Activated T-cell treated with anti-CD3 and anti-CD28 coated beads for 24 hours (primary cell): ENCODE measurements around the gene CNIH2.
"Not testable (repeated sequence)": the region's sequence is repeated elsewhere in the genome, so short reads cannot be mapped to it uniquely, and the experiment has no call there.

Experiments used
- DNase-seq: peaks from one replicate; pipeline ENCODE4 v3.0.0-alpha.2; 2020; ENCODE audit warnings: low read depth

The CNIH2 gene

DNA sequence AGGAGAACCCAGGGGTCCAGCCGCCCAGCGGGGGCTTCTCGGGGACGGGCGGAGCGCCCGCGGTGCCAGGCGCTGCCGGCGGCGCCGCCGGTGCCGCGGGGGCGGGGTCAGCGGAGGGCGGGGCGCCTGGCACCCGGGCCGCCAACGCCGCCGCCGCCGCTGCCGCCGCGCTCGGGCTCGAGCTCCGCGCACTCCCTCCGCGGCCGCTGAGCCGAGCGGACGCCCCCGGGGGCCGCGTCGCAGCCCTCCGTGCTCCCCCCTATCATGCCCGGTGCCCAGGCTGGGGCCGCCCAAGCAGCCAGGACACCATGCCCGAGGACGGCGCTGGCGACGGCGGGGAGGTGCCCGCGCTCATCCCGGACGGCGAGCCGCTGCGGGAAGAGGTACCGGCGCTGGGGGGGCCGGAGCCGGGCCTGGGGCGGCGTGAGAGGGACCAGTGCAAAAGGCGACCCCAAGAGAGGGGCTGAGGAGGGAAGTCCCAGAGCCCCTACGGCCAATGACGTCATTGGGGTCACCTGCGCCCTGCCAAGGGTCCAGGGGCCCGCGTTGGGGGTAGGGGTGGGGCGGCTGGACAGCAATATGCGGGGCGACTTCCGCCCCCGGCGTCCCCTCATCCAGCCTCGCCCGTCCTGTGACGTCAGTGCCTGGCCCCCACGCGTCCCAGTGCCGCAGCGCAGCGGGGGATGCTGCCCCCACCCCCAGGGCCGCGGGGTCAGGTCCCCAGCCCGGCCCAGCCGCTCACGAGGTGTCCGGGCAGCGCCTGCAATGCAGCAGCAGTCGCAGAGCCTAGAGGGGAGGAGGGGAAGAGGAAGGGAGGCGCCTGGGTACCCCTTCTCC is 13.9 kb downstream of the CNIH2 start, which contains the start of gene TMEM151A:
TMEM151A (plus strand) TSS at position 189 of the 837 bp plus-strand sequence; CDS start at position 309, 120 bp downstream.
- no peak for DNase-seq

DNA sequence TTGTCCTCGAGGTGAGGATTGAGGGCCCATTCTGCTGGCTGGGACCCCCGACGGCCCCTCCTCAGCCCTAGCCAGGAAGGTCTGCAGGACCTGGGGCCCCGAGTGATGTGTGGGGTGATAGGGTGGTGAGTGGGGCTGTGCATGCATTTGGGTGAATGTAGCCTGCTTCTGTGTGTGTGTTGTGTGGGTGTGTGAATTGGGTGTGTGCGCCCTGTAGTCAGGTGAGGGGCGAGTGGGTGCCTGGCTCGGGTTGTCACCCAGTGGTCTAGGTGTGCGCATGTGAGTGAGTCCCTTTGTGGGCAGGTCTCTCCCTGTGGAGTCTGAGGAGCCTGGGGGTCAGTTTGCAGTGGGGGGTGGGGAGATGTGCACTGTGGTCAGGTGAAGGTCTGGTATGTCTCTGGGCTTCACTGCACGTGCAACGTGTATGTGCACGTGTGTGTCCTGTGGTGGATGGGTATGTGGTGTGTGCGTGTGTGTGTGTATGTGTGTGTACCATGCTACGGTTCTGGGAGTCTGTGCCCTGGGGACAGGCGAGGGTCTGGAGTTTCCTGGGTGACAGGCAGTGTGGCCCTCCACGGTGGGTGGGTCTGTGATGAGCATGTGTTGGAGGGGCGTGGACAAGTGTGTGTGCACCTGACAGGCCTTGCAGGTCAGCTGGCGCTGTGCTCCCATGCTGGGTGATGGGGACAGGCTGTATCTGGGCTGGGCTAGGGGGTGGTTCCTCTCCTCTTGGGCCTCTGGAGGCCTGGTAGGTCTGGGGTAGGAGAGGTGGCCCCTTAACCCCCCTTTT is 14.8 kb downstream of the CNIH2 start:
- no peak for DNase-seq

DNA sequence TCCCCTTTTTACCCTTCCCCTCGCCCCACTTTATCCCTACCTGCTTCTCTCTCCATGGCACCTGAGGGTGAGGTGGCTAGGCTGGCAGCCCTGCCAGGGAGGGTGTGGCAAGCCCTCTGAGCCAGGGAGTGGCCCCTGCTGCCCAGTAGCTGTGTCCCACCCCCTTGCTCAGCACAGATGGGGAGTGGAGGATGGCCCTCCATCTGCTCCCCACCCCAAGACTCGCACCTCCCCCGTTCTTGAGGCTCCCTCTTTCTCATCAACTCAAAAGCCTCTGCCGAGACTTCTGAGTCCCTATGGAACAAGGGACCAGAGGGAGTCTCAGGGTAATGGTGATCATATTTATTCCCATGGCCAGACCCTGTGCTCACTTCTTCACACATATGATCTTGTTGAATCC is 15.4 kb downstream of the CNIH2 start:
- no peak for DNase-seq

DNA sequence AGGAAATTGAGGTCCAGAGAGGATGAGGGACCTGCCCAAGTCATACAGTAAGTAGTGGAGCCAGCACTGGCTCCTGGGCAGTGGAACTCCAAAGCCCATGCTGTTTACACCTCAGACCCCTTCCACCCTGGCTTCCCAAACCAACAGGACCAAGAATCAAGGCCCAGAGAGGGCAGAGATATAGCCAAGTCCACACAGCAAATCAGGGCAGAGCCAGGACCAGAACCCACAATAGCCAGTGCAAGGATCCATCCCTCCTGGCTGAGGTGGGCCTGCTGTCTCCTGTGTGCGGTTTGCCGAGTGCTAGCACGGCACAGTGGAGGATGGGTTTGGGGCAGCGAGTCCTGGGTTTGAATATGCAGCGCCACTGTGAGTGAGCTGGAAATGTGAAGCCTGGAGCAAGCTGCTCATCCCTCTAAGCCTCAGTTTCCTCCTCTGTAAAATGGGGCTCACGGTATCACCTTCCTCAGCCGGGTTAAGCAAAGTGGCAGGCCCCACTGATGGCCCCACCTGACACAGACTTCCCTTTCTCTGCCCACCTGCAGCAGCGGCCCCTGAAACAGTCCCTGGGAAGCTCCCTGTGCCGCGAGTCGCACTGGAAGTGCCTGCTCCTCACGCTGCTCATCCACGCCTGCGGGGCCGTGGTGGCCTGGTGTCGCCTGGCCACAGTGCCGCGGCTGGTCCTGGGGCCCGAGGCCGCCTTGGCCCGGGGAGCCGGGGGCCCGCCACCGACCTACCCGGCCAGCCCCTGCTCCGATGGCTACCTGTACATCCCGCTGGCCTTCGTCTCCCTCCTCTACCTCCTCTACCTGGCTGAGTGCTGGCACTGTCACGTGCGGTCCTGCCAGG is 16.0 kb downstream of the CNIH2 start:
- no peak for DNase-seq

DNA sequence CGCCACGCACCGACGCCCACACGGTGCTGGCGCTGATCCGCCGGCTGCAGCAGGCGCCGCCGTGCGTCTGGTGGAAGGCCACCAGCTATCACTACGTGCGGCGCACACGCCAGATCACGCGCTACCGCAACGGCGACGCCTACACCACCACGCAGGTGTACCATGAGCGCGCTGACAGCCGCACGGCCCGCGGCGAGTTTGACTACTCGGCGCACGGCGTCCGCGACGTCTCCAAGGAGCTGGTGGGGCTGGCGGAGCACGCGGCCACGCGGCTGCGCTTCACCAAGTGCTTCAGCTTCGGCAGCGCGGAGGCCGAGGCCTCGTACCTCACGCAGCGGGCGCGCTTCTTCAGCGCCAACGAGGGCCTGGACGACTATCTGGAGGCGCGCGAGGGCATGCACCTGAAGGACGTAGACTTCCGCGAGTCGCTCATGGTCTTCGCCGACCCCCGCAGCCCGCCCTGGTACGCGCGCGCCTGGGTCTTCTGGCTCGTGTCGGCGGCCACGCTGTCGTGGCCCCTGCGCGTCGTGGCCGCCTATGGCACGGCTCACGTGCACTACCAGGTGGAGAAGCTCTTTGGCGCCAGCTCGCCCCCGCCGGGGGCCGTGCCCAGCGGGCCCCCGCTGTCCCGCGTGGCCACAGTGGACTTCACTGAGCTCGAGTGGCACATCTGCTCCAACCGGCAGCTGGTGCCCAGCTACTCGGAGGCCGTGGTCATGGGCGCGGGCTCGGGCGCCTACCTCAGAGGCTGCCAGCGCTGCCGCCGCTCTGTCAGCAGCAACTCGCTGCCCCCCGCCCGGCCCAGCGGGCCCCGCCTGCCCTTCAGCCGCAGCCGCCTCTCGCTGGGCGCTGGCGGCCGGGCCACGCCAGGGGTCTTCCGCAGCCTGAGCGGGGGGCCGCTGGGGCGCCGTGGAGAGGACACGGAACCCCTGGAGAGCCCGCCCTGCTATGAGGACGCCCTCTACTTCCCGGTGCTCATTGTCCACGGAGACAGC is 16.9 kb downstream of the CNIH2 start:
- DNase-seq, result no peak

DNA sequence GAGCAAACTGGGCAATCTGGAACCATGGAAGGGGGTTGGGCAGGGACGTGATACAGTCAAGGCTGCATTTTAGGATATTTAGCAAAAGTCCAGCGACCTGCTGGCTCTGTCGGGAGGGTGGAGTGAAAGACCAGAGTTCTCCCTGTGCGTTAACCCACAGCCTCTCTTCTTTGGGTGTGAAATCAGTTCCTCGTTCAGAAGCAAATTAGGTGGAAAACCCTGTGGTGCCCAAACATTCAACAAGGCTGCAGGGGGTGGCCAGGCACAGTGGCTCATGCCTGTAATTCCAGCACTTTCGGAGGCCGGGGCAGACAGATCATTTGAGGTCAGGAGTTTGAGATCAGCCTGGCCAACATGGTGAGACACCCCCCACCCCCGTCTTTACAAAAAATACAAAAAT is 19.6 kb downstream of the CNIH2 start:
- DNase-seq, result no peak

DNA sequence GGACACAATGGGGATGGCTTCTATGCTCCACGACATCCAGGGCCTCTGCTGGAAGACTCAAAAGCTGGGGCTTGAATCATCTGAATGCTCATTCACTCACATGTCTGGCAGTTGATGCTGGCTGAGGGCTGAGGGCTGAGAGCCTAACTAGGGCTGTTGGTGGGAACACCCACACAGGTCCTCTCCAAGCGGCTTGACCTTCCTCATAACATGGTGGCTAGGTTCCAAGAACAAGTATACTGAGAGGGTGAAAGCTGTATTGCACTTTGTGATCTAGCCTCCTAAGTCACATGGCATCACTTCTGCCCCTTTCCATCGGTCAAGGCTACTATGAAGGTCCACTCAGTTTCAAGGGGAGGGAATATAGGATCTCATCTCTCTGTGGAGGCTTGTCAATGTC is 21.2 kb downstream of the CNIH2 start:
- no peak for DNase-seq

DNA sequence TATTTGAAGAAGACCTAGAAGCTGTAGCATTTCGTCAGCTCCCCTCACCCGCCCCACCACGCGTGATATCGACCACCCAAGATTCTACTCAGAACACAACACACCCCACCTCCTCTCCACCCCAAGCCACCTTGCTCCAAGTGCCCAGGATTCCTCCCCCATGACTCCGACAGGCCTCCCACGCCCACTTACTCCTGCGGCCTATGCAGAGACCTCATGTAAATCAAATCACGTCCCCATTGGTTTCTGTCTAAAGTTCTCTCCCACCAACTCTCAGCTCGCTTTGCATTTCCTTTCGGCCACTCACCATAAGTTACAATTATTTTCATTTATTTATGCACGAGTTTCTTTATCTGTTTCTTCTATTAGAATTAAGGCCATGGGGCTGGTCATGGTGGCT is 24.7 kb downstream of the CNIH2 start:
- DNase-seq, result no peak

DNA sequence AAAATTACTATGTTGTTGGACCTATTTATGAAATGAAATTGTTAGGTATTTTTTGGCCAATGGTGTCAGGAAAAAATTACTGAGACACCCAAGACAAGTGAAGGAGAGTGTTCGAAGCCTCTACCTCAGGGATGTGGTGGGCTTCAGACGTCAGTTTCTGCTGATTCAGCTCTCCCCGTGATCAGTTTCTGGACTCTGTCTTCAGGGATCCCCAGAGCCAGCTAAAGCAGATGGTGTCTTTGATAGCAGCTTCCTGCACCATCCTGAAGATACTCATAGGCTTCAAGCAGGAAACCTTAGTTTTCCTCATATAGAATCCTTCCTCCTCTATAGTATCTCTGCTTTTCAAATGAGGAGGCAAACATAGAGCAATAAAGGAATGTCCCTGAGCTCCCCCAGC is 31.5 kb downstream of the CNIH2 start:
- no peak for DNase-seq

DNA sequence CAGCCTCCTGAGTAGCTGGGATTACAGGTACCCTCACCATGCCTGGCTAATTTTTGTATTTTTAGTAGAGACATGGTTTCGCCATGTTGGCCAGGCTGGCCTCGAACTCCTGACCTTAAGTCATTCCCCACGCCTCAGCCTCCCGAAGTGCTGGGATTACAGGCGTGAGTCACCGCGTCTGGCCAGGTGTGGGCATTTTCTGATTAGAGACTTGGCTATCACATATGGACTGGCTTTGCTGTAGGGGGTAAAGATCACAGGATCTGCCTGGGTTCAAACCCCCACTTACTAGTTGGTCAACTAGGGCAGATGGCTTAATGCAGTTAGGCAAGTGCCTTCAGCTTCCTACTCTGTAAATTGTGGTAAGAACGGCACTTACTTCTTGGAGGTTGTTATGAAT is 32.3 kb downstream of the CNIH2 start:
- no peak for DNase-seq

DNA sequence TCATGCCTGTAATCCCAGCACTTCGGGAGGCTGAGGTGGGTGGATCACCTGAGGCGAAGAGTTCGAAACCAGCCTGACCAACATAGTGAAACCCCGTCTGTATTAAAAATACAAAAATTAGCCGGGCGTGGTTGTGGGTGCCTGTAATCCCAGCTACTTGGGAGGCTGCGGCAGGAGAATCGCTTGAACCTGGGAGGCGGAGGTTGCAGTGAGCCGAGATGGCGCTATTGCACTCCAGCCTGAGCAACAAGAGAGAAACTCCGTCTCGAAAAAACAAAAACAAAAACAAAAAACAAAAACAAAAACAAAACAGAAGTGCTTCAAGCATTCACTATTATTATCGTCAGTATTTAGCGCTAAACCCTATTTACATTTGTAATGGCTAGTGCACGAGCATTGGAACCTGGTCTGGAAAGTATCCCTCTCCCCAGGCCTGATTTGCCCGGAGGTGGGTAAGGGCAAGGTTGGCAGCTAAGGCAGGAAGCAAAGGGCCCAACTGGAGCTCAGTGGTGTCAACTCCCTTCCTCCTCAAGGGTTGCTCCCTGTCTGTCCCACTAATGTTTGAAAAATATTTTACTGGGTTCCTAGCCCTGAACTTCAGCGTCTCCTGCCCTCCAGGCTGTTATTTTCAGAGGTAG is 32.9 kb downstream of the CNIH2 start:
- not testable (repeated sequence) for DNase-seq

DNA sequence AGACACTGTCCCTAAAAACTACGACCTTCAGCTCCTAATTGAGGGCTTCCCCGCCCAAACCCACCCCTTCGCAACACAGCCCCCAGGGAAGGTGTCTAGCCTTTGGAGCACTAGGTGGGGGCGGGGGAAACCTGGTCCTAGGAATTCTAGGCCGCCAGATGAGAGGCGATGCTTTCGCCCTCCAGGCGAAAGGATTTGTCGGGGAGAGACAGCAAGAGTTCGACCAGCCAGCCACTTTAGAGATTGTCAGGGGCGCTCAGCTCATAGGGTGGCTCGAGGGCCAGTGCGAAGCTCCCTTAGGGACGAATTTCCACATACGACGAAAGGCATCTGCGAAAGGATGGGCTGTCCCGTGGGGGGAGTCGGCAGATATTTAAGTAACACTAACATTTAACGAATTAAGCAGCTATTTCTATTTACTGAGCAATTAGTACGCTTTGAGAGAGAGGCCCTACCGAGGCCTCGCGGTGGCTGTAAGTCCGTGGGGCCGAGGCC is 33.5 kb downstream of the CNIH2 start:
- no peak for DNase-seq

DNA sequence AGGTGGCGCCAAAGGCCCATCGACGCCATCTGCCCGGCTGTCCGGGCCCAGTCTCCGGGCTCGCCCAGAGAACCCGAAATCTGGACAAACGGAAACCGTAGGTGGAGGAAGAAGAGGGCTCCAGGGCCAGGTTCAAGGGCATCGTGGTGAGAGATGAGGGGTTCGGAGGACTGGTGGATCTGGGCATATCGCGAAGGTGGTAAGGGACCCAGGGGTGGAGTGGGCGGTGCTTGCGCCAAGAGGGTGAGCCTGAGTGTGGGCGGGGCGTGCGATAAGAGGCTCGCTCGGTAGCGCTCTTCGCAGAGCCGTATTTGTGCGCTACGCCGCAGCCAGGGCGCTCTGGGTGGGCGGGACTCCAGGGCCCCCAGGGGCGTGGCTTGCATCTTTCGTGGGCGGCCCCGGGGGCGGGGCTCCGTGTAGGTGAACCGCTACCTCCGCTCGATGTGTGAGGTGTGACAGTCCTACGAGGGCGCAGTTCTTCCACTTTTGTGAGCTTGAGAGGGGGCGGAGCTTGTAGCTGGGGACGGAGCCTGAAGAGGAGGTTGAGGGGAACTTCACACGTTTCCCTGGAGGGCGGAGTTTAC is 34.1 kb downstream of the CNIH2 start:
- DNase-seq, result peak; percentile 94

DNA sequence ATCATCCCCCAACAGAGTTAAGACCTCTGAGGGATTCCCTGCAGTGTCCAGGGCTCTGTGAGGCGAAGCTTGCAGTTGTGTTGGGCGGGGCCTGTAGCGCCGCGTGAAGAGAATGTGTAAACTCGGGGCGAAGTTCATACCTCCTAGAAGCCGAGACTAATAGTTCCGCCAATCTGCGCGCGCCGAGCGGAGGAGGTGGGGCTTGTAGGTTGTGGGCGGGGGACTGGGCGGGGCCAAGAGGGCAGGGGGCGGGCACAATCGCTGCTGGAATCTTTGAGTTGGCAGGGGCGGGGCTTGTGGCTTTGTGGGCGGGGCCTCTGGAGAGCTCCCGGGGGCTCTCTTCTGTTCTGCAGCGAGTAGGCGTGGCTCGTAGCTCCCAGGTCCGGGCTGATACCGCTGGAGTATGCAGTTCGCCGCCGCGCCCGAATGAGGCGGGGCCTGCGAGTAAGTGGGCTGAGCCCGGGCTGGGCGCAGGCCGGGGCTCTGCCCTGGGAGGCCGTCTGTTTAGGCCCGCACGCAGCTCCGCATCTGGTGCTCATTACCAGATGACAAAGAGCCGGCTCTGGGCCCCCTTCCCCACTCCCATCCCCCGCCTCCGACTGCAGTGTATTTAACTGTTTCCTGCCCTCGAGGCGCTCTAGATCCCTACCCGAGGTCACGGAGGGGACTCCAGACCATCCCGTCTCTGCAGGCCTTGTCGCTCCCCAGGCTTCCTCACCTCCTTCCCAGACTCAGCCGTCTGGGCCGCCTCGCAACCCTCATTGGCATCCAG is 34.8 kb downstream of the CNIH2 start:
- peak; percentile 94 for DNase-seq

DNA sequence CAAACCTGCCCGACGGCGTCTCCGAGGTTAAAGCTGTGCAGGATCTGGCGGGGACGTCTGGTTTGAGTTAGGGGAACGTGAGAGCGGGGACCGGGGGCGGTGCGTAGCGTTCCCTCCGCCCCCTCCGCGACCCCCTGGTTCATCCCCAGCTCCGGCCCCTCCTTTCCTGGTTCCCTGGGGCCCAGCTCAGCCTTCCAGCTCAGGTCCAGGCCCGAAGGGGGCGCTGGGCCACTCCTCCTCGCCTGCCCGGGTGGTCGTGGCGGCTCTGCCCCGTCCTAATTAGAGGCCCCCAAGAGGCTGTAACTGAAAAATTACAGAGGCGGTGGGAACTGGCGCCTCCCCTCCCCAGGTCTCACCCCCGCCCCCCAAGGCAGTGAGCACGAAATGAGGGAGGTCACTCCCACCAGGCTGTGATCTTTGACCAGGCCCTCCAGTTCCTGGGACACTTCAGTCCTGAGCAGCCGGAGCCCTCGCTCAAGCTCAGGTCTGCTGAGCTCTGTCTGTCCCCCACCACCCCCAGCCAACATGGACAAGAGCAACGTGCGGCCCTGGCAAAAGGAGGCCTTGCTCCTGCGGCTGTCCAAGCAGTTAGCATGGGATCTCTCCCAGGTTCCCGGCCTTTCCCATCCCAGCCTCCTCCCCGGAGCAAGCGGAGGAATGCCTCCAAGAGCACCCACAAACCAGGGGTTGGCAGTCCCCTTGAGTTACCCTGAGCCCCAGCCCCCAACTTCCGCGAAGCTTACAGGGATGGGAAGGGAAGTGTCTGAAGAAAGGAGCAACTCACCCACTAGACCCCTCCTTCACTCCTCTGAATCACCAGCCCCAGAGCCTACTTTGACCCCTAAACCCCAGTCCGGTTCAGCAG is 35.6 kb downstream of the CNIH2 start:
- no peak for DNase-seq

DNA sequence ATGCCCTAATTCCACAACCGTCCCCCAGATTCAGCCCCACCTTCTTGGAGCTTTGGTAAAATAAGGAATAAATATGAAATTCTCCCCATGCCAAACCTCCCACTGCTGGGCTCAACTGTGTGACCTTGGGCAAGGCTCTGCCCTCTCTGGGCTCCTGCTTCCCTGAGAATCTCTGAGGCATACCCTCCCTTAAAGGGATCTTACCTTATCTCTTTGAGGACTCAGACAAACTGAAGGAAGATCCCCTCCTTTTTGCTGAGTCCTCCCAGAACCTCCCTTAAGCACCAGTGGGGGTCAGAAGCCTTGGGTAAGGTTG is 36.2 kb downstream of the CNIH2 start:
- DNase-seq, result no peak

DNA sequence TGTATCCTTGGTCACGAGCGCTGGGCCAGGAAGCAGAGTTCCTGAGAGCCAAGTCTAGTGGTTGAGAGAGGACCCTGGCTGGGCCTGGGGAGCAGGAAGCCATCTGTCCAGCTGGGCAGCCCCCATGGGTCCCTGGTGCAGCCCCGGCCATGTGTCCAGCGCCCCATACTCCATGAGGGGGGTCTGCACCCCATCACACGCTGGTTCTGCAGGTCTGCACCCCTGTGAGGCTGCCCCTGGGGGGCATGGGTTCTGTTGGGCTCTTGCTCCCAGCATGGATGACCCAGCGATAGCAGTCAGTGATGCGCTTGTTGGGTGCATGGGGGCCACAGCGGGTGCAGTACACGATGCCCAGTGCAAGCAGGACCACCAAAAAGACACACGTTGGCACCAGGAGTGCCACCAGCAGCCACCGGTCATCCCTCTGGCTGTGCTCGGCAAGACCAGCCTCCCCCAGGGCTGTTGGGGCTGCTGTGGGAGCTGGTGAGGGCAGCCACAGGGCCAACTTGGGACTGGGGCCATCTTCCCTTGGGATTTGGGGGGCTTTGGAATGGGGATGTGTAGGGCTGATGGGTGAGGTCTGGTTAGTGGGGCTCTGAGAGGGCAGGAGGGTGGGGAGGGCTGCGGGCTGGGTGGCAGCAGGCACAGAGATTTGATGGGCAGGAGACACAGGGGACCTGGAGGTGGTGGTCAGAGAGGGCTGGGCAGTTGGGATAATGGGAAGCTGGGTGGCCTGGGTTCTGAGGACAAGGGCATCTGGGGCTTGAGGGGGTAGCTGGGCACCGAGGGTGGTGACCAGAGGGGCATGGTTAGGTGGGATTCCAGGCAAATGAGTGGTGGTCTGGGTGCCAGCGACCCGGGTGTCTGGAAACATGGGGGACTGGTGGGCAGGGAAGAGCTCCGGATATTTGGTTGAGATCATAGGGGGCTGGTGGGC is 36.9 kb downstream of the CNIH2 start:
- no peak for DNase-seq
